GM23338 (cell line): ENCODE results near the gene SOX11. TPM values are rescaled to one million over a fixed set of nuclear protein-coding genes. Genes with fewer than 3 reads are reported as not detected.

Source experiments
- ATAC-seq: fragments of 200-7000 bp; cut with Tn5 transposase; 3 replicates; pipeline ENCODE4 v1.9.1; 2020
- DNase-seq: peaks from one replicate; pipeline ENCODE4 v3.0.0-alpha.2; 2015; ENCODE audit warnings: low spot score
- H2AFZ ChIP-seq: fragments of 200-600 bp; sonication (generic); 2 replicates; pipeline ENCODE4 v1.8.0; 2016; ENCODE audit warnings: antibody characterized with exemption, mild to moderate bottlenecking, moderate library complexity
- H3F3A ChIP-seq: fragments of 200-600 bp; sonication (generic); replicated peaks from 2 replicates; pipeline ENCODE4 v1.8.0; 2017; ENCODE audit warnings: antibody characterized with exemption, mixed run types, low read depth
- H3K27ac ChIP-seq: fragments of 200-600 bp; sonication (generic); 2 replicates; pipeline ENCODE4 v1.6.1; 2016; ENCODE audit warnings: low read depth
- H3K27me3 ChIP-seq: fragments of 200-600 bp; sonication (generic); 2 replicates; pipeline ENCODE4 v1.8.0; 2016; ENCODE audit warnings: mild to moderate bottlenecking, mixed run types, moderate library complexity; ENCODE audit not compliant: insufficient read depth
- H3K36me3 ChIP-seq: fragments of 200-600 bp; sonication (generic); 2 replicates; pipeline ENCODE4 v1.8.0; 2016; ENCODE audit warnings: mild to moderate bottlenecking; ENCODE audit not compliant: insufficient read depth
- H3K4me1 ChIP-seq: fragments of 200-600 bp; sonication (generic); 2 replicates; pipeline ENCODE4 v1.8.0; 2016; ENCODE audit warnings: mild to moderate bottlenecking, moderate library complexity; ENCODE audit not compliant: insufficient read depth
- H3K4me2 ChIP-seq: fragments of 200-600 bp; sonication (generic); 2 replicates; pipeline ENCODE4 v1.7.1; 2017; ENCODE audit warnings: mixed run types
- H3K4me3 ChIP-seq: fragments of 200-600 bp; sonication (generic); 2 replicates; pipeline ENCODE4 v1.6.1; 2016; ENCODE audit warnings: mixed run types
- H3K79me2 ChIP-seq: fragments of 200-600 bp; sonication (generic); replicated peaks from 2 replicates; pipeline ENCODE4 v1.8.0; 2017; ENCODE audit warnings: mild to moderate bottlenecking; ENCODE audit not compliant: insufficient read depth
- H3K9me2 ChIP-seq: fragments of 200-600 bp; sonication (generic); 2 replicates; pipeline ENCODE4 v1.8.0; 2017; ENCODE audit not compliant: insufficient read depth
- H4K20me1 ChIP-seq: fragments of 200-600 bp; sonication (generic); replicated peaks from 2 replicates; pipeline ENCODE4 v1.8.0; 2017; ENCODE audit warnings: mild to moderate bottlenecking; ENCODE audit not compliant: insufficient read depth
- H3K27ac Mint-ChIP-seq: 2 replicates; pipeline ENCODE4 v1.8.0; 2020; ENCODE audit warnings: inconsistent platforms, mild to moderate bottlenecking, moderate library complexity, mixed read lengths
- H3K27me3 Mint-ChIP-seq: 3 replicates; pipeline ENCODE4 v1.8.0; 2022; ENCODE audit warnings: low read depth, mild to moderate bottlenecking, moderate library complexity, mixed read lengths, inconsistent platforms; ENCODE audit not compliant: insufficient read depth, poor library complexity
- H3K36me3 Mint-ChIP-seq: 3 replicates; pipeline ENCODE4 v1.8.0; 2021; ENCODE audit warnings: low read depth, mild to moderate bottlenecking, inconsistent platforms, moderate library complexity, mixed read lengths
- H3K4me1 Mint-ChIP-seq: 3 replicates; pipeline ENCODE4 v1.8.0; 2020; ENCODE audit warnings: mild to moderate bottlenecking, inconsistent platforms, mixed read lengths
- H3K4me3 Mint-ChIP-seq: 3 replicates; pipeline ENCODE4 v1.8.0; 2021; ENCODE audit warnings: moderate library complexity, mild to moderate bottlenecking, inconsistent platforms, mixed read lengths
- H3K9me3 Mint-ChIP-seq: 3 replicates; pipeline ENCODE4 v1.8.0; 2020; ENCODE audit warnings: moderate library complexity, mild to moderate bottlenecking, inconsistent platforms, mixed read lengths
- CREB1 ChIP-seq: fragments of 250-450 bp; sonication (Bioruptor Pico); IDR thresholded peaks from 2 replicates; pipeline ENCODE4 v1.5.0; 2020; ENCODE audit warnings: low read depth, mild to moderate bottlenecking, moderate library complexity
- ETS1 ChIP-seq: IDR thresholded peaks from 2 replicates; pipeline ENCODE4 v1.6.1; 2016; ENCODE audit warnings: antibody characterized with exemption
- EZH2 ChIP-seq: fragments of 200-600 bp; sonication (generic); IDR thresholded peaks from one replicate; pipeline ENCODE4 v1.8.0; 2017; ENCODE audit warnings: antibody characterized with exemption, mild to moderate bottlenecking, low read depth; ENCODE audit not compliant: unreplicated experiment
- JUNB ChIP-seq: IDR thresholded peaks from one replicate; pipeline ENCODE4 v1.6.1; 2016; ENCODE audit warnings: antibody characterized with exemption; ENCODE audit not compliant: unreplicated experiment
- STAT1 ChIP-seq: IDR thresholded peaks from one replicate; pipeline ENCODE4 v1.6.1; 2016; ENCODE audit warnings: antibody characterized with exemption; ENCODE audit not compliant: unreplicated experiment
- ZNF114 ChIP-seq: fragments of 250-450 bp; sonication (Bioruptor Pico); IDR thresholded peaks from 2 replicates; pipeline ENCODE4 v1.5.0; 2020; ENCODE audit warnings: mild to moderate bottlenecking, moderate library complexity
- ZNF331 ChIP-seq: fragments of 250-450 bp; sonication (Bioruptor Pico); IDR thresholded peaks from 2 replicates; pipeline ENCODE4 v1.5.0; 2020; ENCODE audit warnings: low read depth, mild to moderate bottlenecking, moderate library complexity
- ZNF462 ChIP-seq: fragments of 250-450 bp; sonication (Bioruptor Pico); IDR thresholded peaks from 2 replicates; pipeline ENCODE4 v1.5.0; 2020; ENCODE audit warnings: mild to moderate bottlenecking, moderate library complexity
- polyA plus RNA-seq: library from polyadenylated mRNA; unstranded; fragments of >200 nt; fragmentation: Nextera tagmentation; extraction: Ambion mirVana; gene quantifications from 2 replicates; pipeline ENCODE4 v1.2.1, GENCODE V29; 2016
- total RNA-seq: library from RNA; depleted of rRNA; stranded (reverse); fragments of >200 nt; shearing (Covaris generic); gene quantifications from 2 replicates; pipeline ENCODE4 v1.2.3, GENCODE V29; 2014

The SOX11 gene
- total and polyA plus RNA-seq, 2 experiments from 2014 or later = 26.5 to 33.2 TPM

GRCh38 chr2:5736050-5736449, 43.9 kb downstream of the SOX11 start:
- Mint-ChIP-seq H3K4me3 (no peak overlapping the region), H3K9me3 (peaks cover 3% of the 10 kb centered on the region; the same call in 1 of the 3 replicates), H3K27me3 (peaks cover 4% of the 10 kb centered on the region), H3K27ac (peak overlapping the region; percentile 45; the same call in 1 of the 2 replicates), H3K36me3 (peaks cover 15% of the 10 kb centered on the region), H3K4me1 (peaks cover 13% of the 10 kb centered on the region)
- Histone ChIP-seq H3F3A (no peaks in the 10 kb centered on the region), H3K36me3 (no peaks in the 10 kb centered on the region), H3K9me2 (no peaks in the 10 kb centered on the region), H3K79me2 (no peaks in the 10 kb centered on the region), H3K4me3 (no peak overlapping the region), H2AFZ (0 out of 2 replicates have a peak overlapping the region, but pooled peaks have one; percentile 56), H4K20me1 (no peaks in the 10 kb centered on the region), H3K27ac (no peak overlapping the region), H3K27me3 (no peaks in the 10 kb centered on the region), H3K4me1 (peaks cover 3% of the 10 kb centered on the region), H3K4me2 (no peak overlapping the region)
- TF ChIP-seq ZNF462 (no peak), EZH2 (no peak), ZNF331 (CRISPR knock-in tag) (no peak)
- no peak for DNase-seq
- no peak for ATAC-seq

- H3K4me2 ChIP-seq = no peak overlapping the region
- H2AFZ ChIP-seq = no peak overlapping the region
- H3K27me3 Mint-ChIP-seq = peaks cover 4% of the 10 kb centered on the region
These were observed 44.7 kb downstream of the SOX11 start for GRCh38 chr2:5736886-5737285.

More at GRCh38 chr2:5736886-5737285, 44.7 kb downstream of the SOX11 start:
- H3K4me3 ChIP-seq = no peak overlapping the region
- peaks cover 13% of the 10 kb centered on the region for H3K4me1 Mint-ChIP-seq
- H3K9me3 Mint-ChIP-seq = peaks cover 3% of the 10 kb centered on the region; the same call in 1 of the 3 replicates
- H3K79me2 ChIP-seq = no peaks in the 10 kb centered on the region
- H4K20me1 ChIP-seq = no peaks in the 10 kb centered on the region
- H3K27me3 ChIP-seq = no peaks in the 10 kb centered on the region
- ATAC-seq (no peak), DNase-seq (no peak)
- TF ChIP-seq ETS1 (no peak), STAT1 (no peak), JUNB (no peak), ZNF114 (CRISPR knock-in tag) (no peak), ZNF331 (CRISPR knock-in tag) (no peak), CREB1 (CRISPR knock-in tag) (no peak), EZH2 (no peak)
- no peaks in the 10 kb centered on the region for H3F3A ChIP-seq
- no peaks in the 10 kb centered on the region for H3K36me3 ChIP-seq
- H3K4me1 ChIP-seq = peaks cover 5% of the 10 kb centered on the region
- no peak overlapping the region for H3K27ac ChIP-seq
- no peaks in the 10 kb centered on the region for H3K9me2 ChIP-seq
- no peak overlapping the region for H3K4me3 Mint-ChIP-seq
- no peak overlapping the region for H3K27ac Mint-ChIP-seq
- H3K36me3 Mint-ChIP-seq = peaks cover 9% of the 10 kb centered on the region
